Measurements from ENCODE around the gene TSEN2. TPM values are rescaled to one million over a fixed set of nuclear protein-coding genes. Genes with fewer than 3 reads are reported as not detected.

Gene TSEN2
- total RNA-seq, 1 experiment from 2014 or later: 22.0 TPM

- Histone ChIP-seq H4K5ac (ENCODE audit: insufficient read length, low read depth, low read length) (no peak overlapping the region), H3K23ac (ENCODE audit: insufficient read length, low read depth, low read length) (no peak overlapping the region), H3K9ac (ENCODE audit: extremely low read depth, insufficient read length, low read length) (peak overlapping the region; percentile 9), H3K79me1 (ENCODE audit: insufficient read depth, low read depth, low read length, poor library complexity, severe bottlenecking) (peaks cover 12% of the 10 kb centered on the region), H3K23me2 (ENCODE audit: insufficient read length, low read depth, low read length, poor library complexity, severe bottlenecking) (peaks cover 12% of the 10 kb centered on the region), H2BK5ac (ENCODE audit: insufficient read length, low read length) (no peak overlapping the region), H2BK15ac (ENCODE audit: low read depth, low read length) (no peak overlapping the region), H3K14ac (ENCODE audit: insufficient read depth, low read length) (no peak overlapping the region), H2AFZ (ENCODE audit: low read length) (peak overlapping the region; percentile 89), H3K27ac (ENCODE audit: insufficient read length, low read depth, low read length) (no peak overlapping the region), H4K91ac (ENCODE audit: insufficient read length, low read depth, low read length) (no peak overlapping the region), H3K9me3 (ENCODE audit: control insufficient read depth, low read depth, low read length) (no peaks in the 10 kb centered on the region), H3K4me2 (ENCODE audit: insufficient read depth, insufficient read length, low read length) (peak overlapping the region; percentile 96), H3T11ph (ENCODE audit: low read length) (no peak overlapping the region), H4K8ac (replicated peaks; ENCODE audit: insufficient read length, low read depth, low read length) (no peak overlapping the region), H3K4me1 (ENCODE audit: insufficient read depth, low read length) (no peaks in the 10 kb centered on the region), H3K4ac (ENCODE audit: low read depth, low read length) (no peak overlapping the region), H2AK5ac (ENCODE audit: insufficient read length, low read length) (no peak overlapping the region), H3K56ac (ENCODE audit: insufficient read length, low read depth, low read length) (no peak overlapping the region), H3K79me2 (ENCODE audit: insufficient read depth, low read length) (peaks cover 29% of the 10 kb centered on the region; the same call in 1 of the 2 replicates), H2BK120ac (ENCODE audit: low read depth, low read length, poor library complexity, severe bottlenecking) (no peak overlapping the region), H2BK20ac (ENCODE audit: low read depth, low read length, poor library complexity, severe bottlenecking) (no peak overlapping the region), H2BK12ac (ENCODE audit: insufficient read length, low read depth, low read length) (no peak overlapping the region), H3K27me3 (ENCODE audit: insufficient read depth, low read length) (no peaks in the 10 kb centered on the region), H4K20me1 (ENCODE audit: control insufficient read depth, insufficient read depth, insufficient read length) (no peaks in the 10 kb centered on the region), H3K18ac (ENCODE audit: insufficient read length, low read depth, low read length) (no peak overlapping the region)
- DNase-seq: no peak
- Mint-ChIP-seq H3K4me3 (peak overlapping the region; percentile 84 to 87), H3K4me1 (peaks cover 32 to 33% of the 10 kb centered on the region in 2 experiments), H3K27me3 (ENCODE audit: low read depth) (peaks cover 9% of the 10 kb centered on the region), H3K9me3 (no peaks in the 10 kb centered on the region), H3K27ac (peak overlapping the region; percentile 16 to 88 (median 27); a peak in 5 of 7 replicates), H3K36me3 (ENCODE audit: insufficient read depth in 1 of 3, low read depth in 3 of 3) (no peaks in the 10 kb centered on the region)
- TF ChIP-seq CTCF (conservative IDR thresholded peaks at IDR 0.05): no peak
- no CpG with 5 or more reads among the region's 8 CpGs for WGBS (ENCODE audit: extremely low coverage, insufficient read length, low lambda C conversion rate)
Observed at GRCh38 chr3:12556314-12556689, 72.0 kb downstream of the TSEN2 start.

Measured in H9 (cell line).